Common myeloid progenitor, CD34-positive (primary cell): ENCODE measurements around the gene ADORA2B.
"Not testable (repeated sequence)": the region's sequence is repeated elsewhere in the genome, so short reads cannot be mapped to it uniquely, and the experiment has no call there.

Experiments
- CTCF ChIA-PET: fragments of 350-600 bp; sonication (Branson Sonifier 250); formaldehyde crosslinking; loops from one replicate; lab custom pipeline; 2021; ENCODE audit warnings: antibody characterized with exemption; lab: Charles Lee
- POLR2A ChIA-PET: fragments of 350-600 bp; sonication (Branson Sonifier 250); formaldehyde crosslinking; loops from one replicate; lab custom pipeline; 2021; ENCODE audit warnings: antibody characterized with exemption; lab: Charles Lee
- DNase-seq, 3 donors: peaks; one replicate each; pipeline versions ENCODE4 v3.0.0 to v3.0.0-alpha.2; 2013
- H3K27ac ChIP-seq, 2 experiments: 1 replicate in 1 of 2; 2 replicates in 1 of 2; pipeline ENCODE4 v1.7.0; 2013; ENCODE audit warnings: inconsistent platforms in 2 of 2, low read length in 2 of 2, mild to moderate bottlenecking in 2 of 2, low read depth in 1 of 2, moderate library complexity in 1 of 2; ENCODE audit not compliant: severe bottlenecking in 2 of 2, insufficient read depth in 1 of 2, poor library complexity in 1 of 2
- H3K27me3 ChIP-seq, 5 experiments: replicated peaks in 2 of 5; 1 replicate in 3 of 5; 2 replicates in 2 of 5; pipeline versions ENCODE4 v1.6.1 to v1.7.0; 2013; ENCODE audit warnings: low read length in 4 of 5, mild to moderate bottlenecking in 2 of 5, moderate library complexity in 2 of 5, inconsistent platforms in 1 of 5; ENCODE audit not compliant: insufficient read depth in 5 of 5, control insufficient read depth in 4 of 5
- H3K36me3 ChIP-seq, 4 experiments: 1 replicate in 2 of 4; 2 replicates in 2 of 4; pipeline versions ENCODE4 v1.6.1 to v1.7.0; 2013; ENCODE audit warnings: low read length in 3 of 4, control low read depth in 1 of 4, mild to moderate bottlenecking in 1 of 4; ENCODE audit not compliant: control insufficient read depth in 4 of 4, insufficient read depth in 4 of 4
- H3K4me1 ChIP-seq, 4 experiments: 1 replicate in 3 of 4; 2 replicates in 1 of 4; pipeline versions ENCODE4 v1.6.1 to v1.7.1; 2013; ENCODE audit warnings: low read length in 3 of 4, mild to moderate bottlenecking in 3 of 4, control low read depth in 1 of 4, inconsistent platforms in 1 of 4, moderate library complexity in 1 of 4; ENCODE audit not compliant: control insufficient read depth in 4 of 4, insufficient read depth in 4 of 4; ENCODE audit errors: control extremely low read depth in 1 of 4
- H3K4me3 ChIP-seq, 7 experiments: 1 replicate in 4 of 7; 2 replicates in 3 of 7; pipeline versions ENCODE4 v1.5.1 to v1.7.0; 2013; ENCODE audit warnings: mild to moderate bottlenecking in 7 of 7, low read length in 6 of 7, moderate library complexity in 6 of 7, inconsistent platforms in 2 of 7, low read depth in 2 of 7, control low read depth in 1 of 7; ENCODE audit not compliant: insufficient read depth in 4 of 7, control insufficient read depth in 1 of 7; ENCODE audit errors: extremely low read depth in 1 of 7
- H3K9me3 ChIP-seq, 5 experiments: 1 replicate in 4 of 5; 2 replicates in 1 of 5; pipeline versions ENCODE4 v1.6.1 to v1.7.1; 2013; ENCODE audit warnings: low read length in 4 of 5, mild to moderate bottlenecking in 2 of 5, inconsistent platforms in 1 of 5, low read depth in 1 of 5, moderate library complexity in 1 of 5; ENCODE audit not compliant: control insufficient read depth in 4 of 5, insufficient read depth in 2 of 5; ENCODE audit errors: control extremely low read depth in 1 of 5
- WGBS: methylation state at CpG from one replicate; pipeline ENCODE4 v1.1.5; 2013; ENCODE audit not compliant: insufficient coverage; 5-methylcytosine and 5-hydroxymethylcytosine counted together

The ADORA2B gene

DNA sequence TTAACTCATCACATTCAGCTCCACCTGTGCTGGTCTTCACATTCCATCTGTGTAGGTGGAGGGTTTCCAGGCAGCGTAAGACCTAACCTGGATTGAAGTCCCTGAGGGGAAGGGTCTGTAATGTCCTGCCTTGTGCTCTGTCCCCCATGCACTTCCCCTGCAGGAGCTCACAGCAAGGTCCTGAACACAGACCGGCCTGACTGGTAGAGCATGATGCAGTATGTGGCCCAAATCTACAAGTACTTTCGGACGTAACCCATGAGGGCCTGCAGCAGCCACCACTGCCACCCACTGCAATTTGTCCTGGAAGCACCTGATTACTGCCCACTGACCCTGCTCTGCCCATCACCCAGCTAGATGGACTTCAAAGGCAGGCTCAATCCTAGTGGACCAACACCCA is 36.6 kb upstream of the ADORA2B start:
- POLR2A ChIA-PET = interaction anchor here (1.0 kb wide), 1 partner anchor 13 kb away, joined by 3 read pairs; no protein-coding TSS in a partner anchor
- DNase-seq = no peak
- 100% methylated on average over 4 of the region's 4 CpGs for WGBS
- Histone ChIP-seq H3K27ac (no peak overlapping the region), H3K27me3 (no peaks in the 10 kb centered on the region), H3K4me3 (no peak overlapping the region), H3K9me3 (no peaks in the 10 kb centered on the region), H3K4me1 (no peaks in the 10 kb centered on the region), H3K36me3 (no peaks in the 10 kb centered on the region)
- CTCF ChIA-PET = no interaction called here

DNA sequence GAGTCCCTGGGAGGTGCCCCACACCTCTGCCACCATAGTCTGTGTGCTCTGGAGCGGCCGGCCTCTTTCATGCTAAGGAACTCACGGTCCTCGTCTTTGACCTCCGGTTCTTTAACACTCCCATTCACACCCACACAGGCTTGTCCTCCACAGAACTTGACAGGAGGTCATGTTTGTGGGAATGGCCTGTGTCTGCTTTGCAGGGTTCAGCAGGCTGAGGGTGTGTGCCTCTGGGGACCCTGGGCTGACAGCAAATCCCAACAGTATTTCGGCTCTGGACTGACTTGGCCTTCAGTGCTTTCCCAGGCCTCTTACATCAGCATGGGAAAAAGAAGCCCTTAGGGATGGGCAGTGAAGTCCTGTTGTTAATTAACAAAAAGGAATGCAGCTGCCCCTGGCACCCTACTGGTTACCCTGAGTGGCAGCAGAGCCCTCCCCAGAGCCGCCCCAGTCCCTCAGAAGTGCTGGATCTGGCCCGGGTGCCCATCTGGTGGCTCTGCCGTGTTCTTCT is 35.4 kb upstream of the ADORA2B start:
- Histone ChIP-seq H3K9me3 (no peaks in the 10 kb centered on the region), H3K27ac (no peak overlapping the region), H3K36me3 (no peaks in the 10 kb centered on the region), H3K27me3 (no peaks in the 10 kb centered on the region), H3K4me1 (no peaks in the 10 kb centered on the region), H3K4me3 (no peak overlapping the region)
- no peak for DNase-seq
- 99% methylated on average over 5 of the region's 9 CpGs for WGBS
- POLR2A ChIA-PET = interaction anchor here (0.5 to 0.6 kb wide), 2 partner anchors 36 to 1466 kb away, joined by 3 read pairs; no protein-coding TSS in a partner anchor
- CTCF ChIA-PET = interaction anchor here (0.6 kb wide), 1 partner anchor 86 kb away, joined by 3 read pairs; no protein-coding TSS in a partner anchor

DNA sequence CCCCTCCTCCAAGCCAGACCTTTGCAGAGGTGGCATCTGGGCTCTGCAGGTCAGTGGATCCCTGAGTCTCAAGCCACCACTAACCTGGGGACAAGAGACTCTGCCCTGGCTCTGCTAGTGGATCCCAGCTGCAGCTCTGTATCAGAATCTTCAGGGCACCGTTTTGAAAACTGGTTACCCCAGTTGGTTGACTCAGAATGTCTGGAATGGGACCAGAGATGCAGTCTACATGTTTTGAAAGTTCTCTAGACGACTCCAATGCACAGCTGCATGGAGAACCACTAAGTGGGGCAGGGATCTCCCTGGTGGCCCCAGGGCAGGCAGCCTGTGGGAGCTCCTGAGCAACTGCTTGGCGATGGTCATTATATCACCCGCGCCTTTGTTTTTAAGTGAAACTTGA is 34.1 kb upstream of the ADORA2B start:
- CTCF ChIA-PET = interaction anchor here (0.6 kb wide), 1 partner anchor 90 kb away, joined by 4 read pairs; no protein-coding TSS in a partner anchor
- POLR2A ChIA-PET = no interaction called here
- peaks cover 0 to 2% (median 0%) of the 10 kb centered on the region in 5 experiments for H3K9me3 ChIP-seq
- H3K4me1 ChIP-seq = no peaks in the 10 kb centered on the region
- H3K36me3 ChIP-seq = no peaks in the 10 kb centered on the region
- no peak overlapping the region for H3K4me3 ChIP-seq
- WGBS = 96% methylated on average over 5 of the region's 5 CpGs
- no peak for DNase-seq
- no peak overlapping the region for H3K27ac ChIP-seq
- H3K27me3 ChIP-seq = peaks cover 0 to under 1% (median 0%) of the 10 kb centered on the region in 5 experiments

DNA sequence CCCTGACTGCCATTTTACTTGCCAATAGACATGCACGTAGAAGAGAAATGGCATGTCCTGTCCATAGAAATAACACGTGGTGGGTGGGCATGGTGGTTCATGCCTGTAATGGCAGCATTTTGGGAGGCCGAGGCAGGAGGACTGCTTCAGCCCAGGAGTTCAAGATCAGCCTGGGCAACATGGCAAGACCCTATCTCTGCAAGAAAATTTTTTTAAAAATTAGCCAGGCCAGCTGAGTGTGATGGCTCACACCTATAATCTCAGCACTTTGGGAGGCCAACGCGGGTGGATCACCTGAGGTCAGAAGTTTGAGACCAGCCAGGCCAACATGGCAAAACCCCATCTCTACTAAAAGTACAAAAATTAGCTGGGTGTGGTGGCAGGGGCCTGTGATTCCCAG is 33.2 kb upstream of the ADORA2B start:
- POLR2A ChIA-PET, H3K27me3 ChIP-seq, H3K27ac ChIP-seq, CTCF ChIA-PET, H3K36me3 ChIP-seq, DNase-seq, H3K4me3 ChIP-seq, H3K9me3 ChIP-seq, H3K4me1 ChIP-seq: not testable (repeated sequence)
- WGBS = 97% methylated on average over 3 of the region's 5 CpGs

DNA sequence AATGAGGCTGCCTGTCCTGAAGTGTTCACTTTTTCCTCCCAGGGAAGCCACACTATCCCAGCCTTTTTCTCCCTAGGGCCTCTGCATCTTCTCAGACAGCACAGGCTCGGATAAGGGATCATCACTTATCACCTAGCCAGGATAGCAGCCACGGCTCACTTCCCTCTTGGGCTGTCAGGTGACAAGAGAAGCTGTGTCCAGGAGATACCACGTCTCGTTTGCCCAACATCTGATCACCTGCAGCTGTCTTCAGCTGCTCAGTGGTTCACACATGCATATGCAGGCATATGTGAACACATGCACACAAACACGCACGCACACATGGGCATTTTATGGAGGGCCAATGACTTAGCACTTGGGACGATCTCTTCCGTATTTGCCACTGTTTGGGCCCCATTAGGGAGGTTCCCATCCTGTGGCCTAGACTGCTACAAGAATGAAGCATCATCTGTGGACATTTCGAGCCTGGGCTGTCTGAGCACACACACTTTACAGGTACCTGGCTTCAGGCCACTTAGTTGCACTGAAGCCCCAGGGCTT is 32.4 kb upstream of the ADORA2B start:
- no peaks in the 10 kb centered on the region for H3K36me3 ChIP-seq
- peaks cover 0 to 17% (median 5%) of the 10 kb centered on the region in 5 experiments for H3K27me3 ChIP-seq
- WGBS = 93% methylated on average over 9 of the region's 9 CpGs
- H3K9me3 ChIP-seq = peaks cover 0 to 2% (median 0%) of the 10 kb centered on the region in 5 experiments
- no peak overlapping the region for H3K4me3 ChIP-seq
- CTCF ChIA-PET = no interaction called here
- POLR2A ChIA-PET = no interaction called here
- H3K4me1 ChIP-seq = peaks cover 0 to 7% (median 4%) of the 10 kb centered on the region in 4 experiments
- no peak overlapping the region for H3K27ac ChIP-seq
- no peak for DNase-seq

DNA sequence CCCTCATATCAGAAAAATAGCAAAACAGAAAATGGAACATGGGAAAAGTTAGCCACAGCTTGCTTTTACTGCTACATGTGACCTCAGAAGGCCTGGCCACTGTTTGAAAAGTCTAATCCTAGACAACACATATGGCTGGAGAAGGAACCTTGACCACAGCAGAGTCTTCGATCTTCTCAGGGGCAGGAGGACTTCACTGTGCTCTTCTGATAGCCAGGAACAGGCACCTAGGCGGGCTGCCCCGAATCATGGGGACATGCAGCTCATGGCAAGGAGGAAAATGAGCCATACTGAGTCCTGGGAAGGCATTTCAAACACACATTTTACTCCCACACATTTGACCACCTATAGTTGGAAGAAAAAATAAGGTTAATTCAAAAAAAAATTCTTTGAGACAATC is 31.1 kb upstream of the ADORA2B start:
- DNase-seq = no peak
- Histone ChIP-seq H3K36me3 (no peaks in the 10 kb centered on the region), H3K4me3 (no peak overlapping the region), H3K4me1 (peaks cover 0 to 10% (median 6%) of the 10 kb centered on the region in 4 experiments), H3K9me3 (peaks cover 0 to 2% (median 0%) of the 10 kb centered on the region in 5 experiments), H3K27me3 (peaks cover 0 to 30% (median 7%) of the 10 kb centered on the region in 5 experiments), H3K27ac (no peak overlapping the region)
- ChIA-PET CTCF (interaction anchor here (1.0 kb wide), 1 partner anchor 19 kb away, joined by 4 read pairs; no protein-coding TSS in a partner anchor), POLR2A (no interaction called here)
- WGBS = 88% methylated on average over 1 of the region's 3 CpGs
